ENCODE results near the gene LRPAP1.

The LRPAP1 gene

GRCh38 chr4:3497523-3498389 lies 34.5 kb downstream of the LRPAP1 start:
- no peak for DNase-seq
- H3K27ac ChIP-seq: no peak overlapping the region
- no peak overlapping the region for H3K4me3 ChIP-seq (ENCODE audit: low read depth, low read length)
- peaks cover 9% of the 10 kb centered on the region for H3K27me3 ChIP-seq (replicated peaks)
- in situ Hi-C loops (cut with HindIII; ENCODE audit: low pct_ligation_motif_present, low sequenced_read_pairs): no loop called here
- H3K36me3 ChIP-seq (replicated peaks): no peaks in the 10 kb centered on the region
- TF ChIP-seq, protein P1, sequence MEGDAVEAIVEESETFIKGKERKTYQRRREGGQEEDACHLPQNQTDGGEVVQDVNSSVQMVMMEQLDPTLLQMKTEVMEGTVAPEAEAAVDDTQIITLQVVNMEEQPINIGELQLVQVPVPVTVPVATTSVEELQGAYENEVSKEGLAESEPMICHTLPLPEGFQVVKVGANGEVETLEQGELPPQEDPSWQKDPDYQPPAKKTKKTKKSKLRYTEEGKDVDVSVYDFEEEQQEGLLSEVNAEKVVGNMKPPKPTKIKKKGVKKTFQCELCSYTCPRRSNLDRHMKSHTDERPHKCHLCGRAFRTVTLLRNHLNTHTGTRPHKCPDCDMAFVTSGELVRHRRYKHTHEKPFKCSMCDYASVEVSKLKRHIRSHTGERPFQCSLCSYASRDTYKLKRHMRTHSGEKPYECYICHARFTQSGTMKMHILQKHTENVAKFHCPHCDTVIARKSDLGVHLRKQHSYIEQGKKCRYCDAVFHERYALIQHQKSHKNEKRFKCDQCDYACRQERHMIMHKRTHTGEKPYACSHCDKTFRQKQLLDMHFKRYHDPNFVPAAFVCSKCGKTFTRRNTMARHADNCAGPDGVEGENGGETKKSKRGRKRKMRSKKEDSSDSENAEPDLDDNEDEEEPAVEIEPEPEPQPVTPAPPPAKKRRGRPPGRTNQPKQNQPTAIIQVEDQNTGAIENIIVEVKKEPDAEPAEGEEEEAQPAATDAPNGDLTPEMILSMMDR (IDR thresholded peaks at IDR 0.05; ENCODE audit: low read depth, low read length, missing control alignments): no peak

GRCh38 chr4:3497095-3497494 lies 35.1 kb downstream of the LRPAP1 start:
- Histone ChIP-seq H3K27ac (no peak overlapping the region), H3K27me3 (replicated peaks) (peaks cover 16% of the 10 kb centered on the region), H3K4me3 (ENCODE audit: low read depth, low read length) (no peak overlapping the region), H3K36me3 (replicated peaks) (no peaks in the 10 kb centered on the region)
- no peak for DNase-seq
- in situ Hi-C loops (cut with HindIII; ENCODE audit: low pct_ligation_motif_present, low sequenced_read_pairs): no loop called here
- TF ChIP-seq, protein P1 (IDR thresholded peaks at IDR 0.05; ENCODE audit: low read depth, low read length, missing control alignments): no peak

DNA sequence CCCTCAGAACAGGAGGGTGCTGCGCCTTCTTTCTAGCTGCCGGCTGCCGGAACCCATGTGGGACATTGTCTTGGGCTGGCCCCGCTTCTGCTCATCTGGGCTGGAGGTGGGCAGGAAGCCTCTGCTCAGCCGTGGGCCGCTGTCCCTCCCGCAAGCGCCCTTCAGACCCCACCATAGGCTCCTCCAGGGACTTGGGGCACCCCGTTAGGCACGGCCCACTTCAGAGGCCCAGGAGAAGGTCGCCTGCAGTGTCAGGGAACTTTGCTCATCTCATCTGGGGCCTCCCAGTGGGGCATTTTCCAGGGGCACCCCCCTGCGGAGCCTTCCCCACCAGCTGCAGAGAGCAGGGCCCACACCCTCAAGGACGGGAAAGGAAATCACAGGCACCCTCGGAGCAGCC lies 36.2 kb downstream of the LRPAP1 start:
- no peak overlapping the region for H3K27ac ChIP-seq
- TF ChIP-seq, protein P1 (IDR thresholded peaks at IDR 0.05; ENCODE audit: low read depth, low read length, missing control alignments): no peak
- H3K27me3 ChIP-seq (replicated peaks): peaks cover 22% of the 10 kb centered on the region
- no peak overlapping the region for H3K4me3 ChIP-seq (ENCODE audit: low read depth, low read length)
- in situ Hi-C loops (cut with HindIII; ENCODE audit: low pct_ligation_motif_present, low sequenced_read_pairs): no loop called here
- no peaks in the 10 kb centered on the region for H3K36me3 ChIP-seq (replicated peaks)
- DNase-seq: no peak

GRCh38 chr4:3495204-3495975 lies 36.8 kb downstream of the LRPAP1 start:
- Histone ChIP-seq H3K36me3 (replicated peaks) (no peaks in the 10 kb centered on the region), H3K27me3 (replicated peaks) (peaks cover 22% of the 10 kb centered on the region), H3K4me3 (ENCODE audit: low read depth, low read length) (no peak overlapping the region), H3K27ac (no peak overlapping the region)
- no peak for DNase-seq
- in situ Hi-C loops (cut with HindIII; ENCODE audit: low pct_ligation_motif_present, low sequenced_read_pairs): no loop called here
- TF ChIP-seq, protein P1 (IDR thresholded peaks at IDR 0.05; ENCODE audit: low read depth, low read length, missing control alignments): no peak

DNA sequence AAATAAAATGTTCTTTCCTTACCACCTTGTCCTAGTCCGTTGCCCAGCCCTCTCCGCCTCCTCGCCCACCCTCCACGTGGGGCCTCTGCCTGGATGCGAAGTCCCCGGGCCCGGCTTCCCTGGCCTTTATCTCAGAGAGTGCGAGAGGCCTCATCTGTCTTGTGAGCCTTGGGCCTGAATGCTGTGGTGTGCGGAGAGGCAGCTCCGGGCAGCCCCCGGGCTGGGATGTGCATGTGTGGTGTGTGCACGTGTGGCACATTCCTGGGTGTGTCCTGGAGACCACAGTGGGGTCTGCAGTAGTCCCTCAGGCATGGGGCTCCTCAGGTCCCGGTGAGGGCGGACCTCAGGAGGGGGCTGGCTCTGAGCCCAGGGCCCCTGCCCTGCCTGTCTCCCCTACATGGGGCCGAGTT lies 37.8 kb downstream of the LRPAP1 start:
- H3K27me3 ChIP-seq (replicated peaks): peaks cover 22% of the 10 kb centered on the region
- H3K36me3 ChIP-seq (replicated peaks): no peaks in the 10 kb centered on the region
- TF ChIP-seq, protein P1 (IDR thresholded peaks at IDR 0.05; ENCODE audit: low read depth, low read length, missing control alignments): no peak

More for the DNA sequence above, 37.8 kb downstream of the LRPAP1 start:
- in situ Hi-C loops (cut with HindIII; ENCODE audit: low pct_ligation_motif_present, low sequenced_read_pairs): no loop called here
- no peak overlapping the region for H3K4me3 ChIP-seq (ENCODE audit: low read depth, low read length)
- H3K27ac ChIP-seq: no peak overlapping the region
- DNase-seq: no peak
